HCT116 (cell line): ENCODE data around the gene TNFAIP8L3. TPM values are rescaled to one million over a fixed set of nuclear protein-coding genes. Genes with fewer than 3 reads are reported as not detected.

ENCODE experiments used
- ATAC-seq: fragments of 200-7000 bp; cut with Tn5 transposase; 2 replicates; pipeline ENCODE4 v1.9.1; 2020; ENCODE audit warnings: mild to moderate bottlenecking, moderate library complexity
- BruUV-seq: library from RNA; stranded (reverse); fragments of 400-500 nt; replicated peaks from 2 replicates; lab custom pipeline; 2021; lab: Mats Ljungman, UMichigan
- CTCF ChIA-PET: fragments of 300-600 bp; sonication (Branson Sonifier 250); formaldehyde crosslinking; loops from one replicate; lab custom pipeline; 2021; ENCODE audit warnings: antibody characterized with exemption; lab: Charles Lee
- POLR2A ChIA-PET: fragments of 300-600, 350-600 bp; sonication (Branson Sonifier 250); formaldehyde crosslinking; loops from one replicate; lab custom pipeline; 2021; ENCODE audit warnings: antibody characterized with exemption; lab: Charles Lee
- RAD21 ChIA-PET, 2 experiments: fragments of 300-600 bp; sonication (Branson Sonifier 250); formaldehyde crosslinking; loops; one replicate each; lab custom pipeline; 2023; ENCODE audit warnings: low total read pairs in 2 of 2; ENCODE audit not compliant: uncharacterized antibody in 2 of 2, unreplicated experiment in 2 of 2, low non-redundant PET in 1 of 2; lab: Charles Lee
- DNase-seq: peaks from one replicate; pipeline ENCODE4 v3.0.0-alpha.2; 2010; ENCODE audit warnings: low read depth, low spot score
- H2AFZ ChIP-seq: fragments of 200-600 bp; shearing (Covaris generic), sonication (generic); 2 replicates; pipeline ENCODE4 v1.6.1; 2017; ENCODE audit warnings: low read depth, mixed run types, mixed read lengths, antibody characterized with exemption, low read length; ENCODE audit not compliant: poor library complexity, severe bottlenecking
- H3K27ac ChIP-seq: 2 replicates; pipeline ENCODE4 v1.5.1; 2012; ENCODE audit warnings: low read depth, low read length
- H3K27me3 ChIP-seq: fragments of 200-600 bp; sonication (generic); 2 replicates; pipeline ENCODE4 v1.6.1; 2016; ENCODE audit warnings: mixed run types, low read length, mixed read lengths; ENCODE audit not compliant: insufficient read depth
- H3K36me3 ChIP-seq, 2 experiments: fragments of 200-500 bp in 1 of 2; fragments of 200-600 bp in 1 of 2; sonication (Bioruptor generic) in 1 of 2; sonication (generic) in 1 of 2; 2 replicates each; pipeline versions ENCODE4 v1.5.1 to v1.6.1; 2014 to 2016; ENCODE audit warnings: low read length in 2 of 2, inconsistent platforms in 1 of 2, mixed read lengths in 1 of 2, mixed run types in 1 of 2; ENCODE audit not compliant: insufficient read depth in 2 of 2, control insufficient read depth in 1 of 2
- H3K4me1 ChIP-seq, 2 experiments: fragments of 200-600 bp in 1 of 2; sonication (generic) in 1 of 2; 2 replicates each; pipeline versions ENCODE4 v1.5.1 to v1.6.1; 2012 to 2017; ENCODE audit warnings: low read length in 2 of 2, inconsistent platforms in 1 of 2, mild to moderate bottlenecking in 1 of 2, mixed read lengths in 1 of 2, mixed run types in 1 of 2, moderate library complexity in 1 of 2; ENCODE audit not compliant: insufficient read depth in 2 of 2, control insufficient read depth in 1 of 2
- H3K4me2 ChIP-seq: fragments of 200-600 bp; sonication (generic); 2 replicates; pipeline ENCODE4 v1.6.1; 2017; ENCODE audit warnings: mixed run types, low read length, mixed read lengths
- H3K4me3 ChIP-seq, 2 experiments: fragments of 200-600 bp in 1 of 2; sonication (generic) in 1 of 2; replicated peaks in 1 of 2; 2 replicates each; pipeline ENCODE4 v1.5.1; 2011 to 2016; ENCODE audit warnings: low read length in 2 of 2, control low read depth in 1 of 2, low read depth in 1 of 2, mild to moderate bottlenecking in 1 of 2, mixed read lengths in 1 of 2, mixed run types in 1 of 2
- H3K79me2 ChIP-seq: fragments of 200-600 bp; sonication (generic); 2 replicates; pipeline ENCODE4 v1.6.1; 2017; ENCODE audit warnings: mild to moderate bottlenecking, mixed run types, low read length, moderate library complexity, mixed read lengths; ENCODE audit not compliant: insufficient read depth
- H3K9ac ChIP-seq: fragments of 200-600 bp; sonication (generic); 2 replicates; pipeline ENCODE4 v1.6.1; 2016; ENCODE audit warnings: low read length, mixed read lengths
- H3K9me2 ChIP-seq: fragments of 200-600 bp; sonication (generic), shearing (Covaris generic); 2 replicates; pipeline ENCODE4 v1.6.1; 2017; ENCODE audit warnings: mixed run types, mild to moderate bottlenecking, moderate library complexity; ENCODE audit not compliant: insufficient read depth
- H3K9me3 ChIP-seq, 2 experiments: fragments of 200-500 bp in 1 of 2; fragments of 200-600 bp in 1 of 2; sonication (Bioruptor generic) in 1 of 2; sonication (generic) in 1 of 2; 2 replicates each; pipeline ENCODE4 v1.6.1; 2014 to 2017; ENCODE audit warnings: low read length in 2 of 2, mixed read lengths in 2 of 2, inconsistent platforms in 1 of 2, low read depth in 1 of 2, mild to moderate bottlenecking in 1 of 2, mixed run types in 1 of 2, moderate library complexity in 1 of 2; ENCODE audit not compliant: control insufficient read depth in 1 of 2, insufficient read depth in 1 of 2
- H4K20me1 ChIP-seq: fragments of 200-600 bp; sonication (generic), shearing (Covaris generic); 2 replicates; pipeline ENCODE4 v1.6.1; 2017; ENCODE audit warnings: mixed run types, mild to moderate bottlenecking, moderate library complexity; ENCODE audit not compliant: insufficient read depth
- CEBPB ChIP-seq: IDR thresholded peaks from 2 replicates; pipeline ENCODE4 v1.6.1; 2012; ENCODE audit warnings: low read depth
- FOSL1 ChIP-seq: IDR thresholded peaks from 2 replicates; pipeline ENCODE4 v1.6.1; 2012; ENCODE audit warnings: low read depth
- JUND ChIP-seq: IDR thresholded peaks from 2 replicates; pipeline ENCODE4 v1.6.1; 2012
- POLR2AphosphoS5 ChIP-seq: IDR thresholded peaks from 2 replicates; pipeline ENCODE4 v1.6.1; 2011; ENCODE audit warnings: mild to moderate bottlenecking, low read depth, low read length, moderate library complexity
- TCF7L2 ChIP-seq: IDR thresholded peaks from 2 replicates; pipeline ENCODE4 v1.7.0; 2011; ENCODE audit warnings: borderline replicate concordance, inconsistent platforms; ENCODE audit not compliant: insufficient read depth, insufficient read length; ENCODE audit errors: extremely low read depth
- YY1 ChIP-seq: IDR thresholded peaks from 2 replicates; pipeline ENCODE4 v1.6.1; 2011; ENCODE audit warnings: low read length, low read depth, moderate library complexity, mild to moderate bottlenecking; ENCODE audit not compliant: insufficient replicate concordance; ENCODE audit errors: extremely low read depth
- ZFX ChIP-seq: fragments of 450-650 bp; IDR thresholded peaks from 2 replicates; pipeline ENCODE4 v1.6.1; 2017
- ZNF274 ChIP-seq: fragments of 200-500 bp; sonication (Bioruptor generic); IDR thresholded peaks from 2 replicates; pipeline ENCODE4 v1.6.1; 2014; ENCODE audit warnings: mild to moderate bottlenecking, low read depth, low read length, inconsistent platforms
- intact Hi-C: fragments of 100-400 bp; cut with micrococcal nuclease; formaldehyde crosslinking; loops from 2 replicates; pipeline ENCODE4 v1.10.0; 2022
- total RNA-seq: library from RNA; stranded (reverse); gene quantifications from one replicate; pipeline ENCODE4 v1.2.1, GENCODE V29; 2021; ENCODE audit not compliant: unreplicated experiment
- TF ChIP-seq, protein P1 (sequence below): IDR thresholded peaks from 2 replicates; pipeline ENCODE4 v1.6.1; 2012
- TF ChIP-seq, protein P2 (sequence below): IDR thresholded peaks from 2 replicates; pipeline ENCODE4 v1.6.1; 2011; ENCODE audit warnings: mild to moderate bottlenecking, low read length, moderate library complexity; ENCODE audit not compliant: insufficient replicate concordance; ENCODE audit errors: extremely low read depth

The TNFAIP8L3 gene
- total RNA-seq, 1 experiment from 2014 or later = 0.47 TPM

DNA sequence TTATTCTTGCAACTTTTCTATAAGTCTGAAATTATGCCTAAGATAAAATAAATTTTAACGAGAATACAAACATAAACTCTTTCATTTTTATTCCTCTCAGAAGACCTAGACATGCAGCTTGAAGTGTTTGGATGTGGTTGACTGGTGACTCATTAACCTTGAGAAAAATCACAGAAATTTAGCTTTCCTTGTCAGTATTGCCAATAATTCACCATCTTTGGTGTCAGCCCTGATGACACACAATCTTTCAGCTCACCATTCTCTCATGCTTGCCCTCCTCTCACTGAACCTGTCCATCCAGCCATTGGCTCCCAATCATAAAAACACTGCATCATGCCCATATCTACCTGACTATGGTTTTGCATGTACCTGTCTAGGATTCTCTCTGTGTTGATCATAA, 22.6 kb upstream of the TNFAIP8L3 start:
- Histone ChIP-seq H3K4me2 (no peak overlapping the region), H3K4me1 (peaks cover 13 to 20% of the 10 kb centered on the region in 2 experiments), H3K27me3 (no peaks in the 10 kb centered on the region), H3K9ac (no peak overlapping the region), H3K79me2 (no peaks in the 10 kb centered on the region), H3K9me2 (no peaks in the 10 kb centered on the region), H2AFZ (no peak overlapping the region), H4K20me1 (no peaks in the 10 kb centered on the region), H3K4me3 (no peak overlapping the region), H3K27ac (no peak overlapping the region), H3K9me3 (no peaks in the 10 kb centered on the region), H3K36me3 (no peaks in the 10 kb centered on the region)
- BruUV-seq = no TSS peak
- TF ChIP-seq YY1 (no peak), POLR2AphosphoS5 (no peak), ZNF274 (no peak), CEBPB (no peak), ZFX (no peak), TCF7L2 (no peak), FOSL1 (no peak), JUND (no peak)
- TF ChIP-seq, protein P1, sequence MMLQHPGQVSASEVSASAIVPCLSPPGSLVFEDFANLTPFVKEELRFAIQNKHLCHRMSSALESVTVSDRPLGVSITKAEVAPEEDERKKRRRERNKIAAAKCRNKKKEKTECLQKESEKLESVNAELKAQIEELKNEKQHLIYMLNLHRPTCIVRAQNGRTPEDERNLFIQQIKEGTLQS = no peak
- TF ChIP-seq, protein P2, sequence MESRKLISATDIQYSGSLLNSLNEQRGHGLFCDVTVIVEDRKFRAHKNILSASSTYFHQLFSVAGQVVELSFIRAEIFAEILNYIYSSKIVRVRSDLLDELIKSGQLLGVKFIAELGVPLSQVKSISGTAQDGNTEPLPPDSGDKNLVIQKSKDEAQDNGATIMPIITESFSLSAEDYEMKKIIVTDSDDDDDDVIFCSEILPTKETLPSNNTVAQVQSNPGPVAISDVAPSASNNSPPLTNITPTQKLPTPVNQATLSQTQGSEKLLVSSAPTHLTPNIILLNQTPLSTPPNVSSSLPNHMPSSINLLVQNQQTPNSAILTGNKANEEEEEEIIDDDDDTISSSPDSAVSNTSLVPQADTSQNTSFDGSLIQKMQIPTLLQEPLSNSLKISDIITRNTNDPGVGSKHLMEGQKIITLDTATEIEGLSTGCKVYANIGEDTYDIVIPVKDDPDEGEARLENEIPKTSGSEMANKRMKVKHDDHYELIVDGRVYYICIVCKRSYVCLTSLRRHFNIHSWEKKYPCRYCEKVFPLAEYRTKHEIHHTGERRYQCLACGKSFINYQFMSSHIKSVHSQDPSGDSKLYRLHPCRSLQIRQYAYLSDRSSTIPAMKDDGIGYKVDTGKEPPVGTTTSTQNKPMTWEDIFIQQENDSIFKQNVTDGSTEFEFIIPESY = no peak
- ATAC-seq = no peak
- ChIA-PET CTCF (interaction anchor here (1.3 kb wide), 1 partner anchor 16 kb away, joined by 4 read pairs; no protein-coding TSS in a partner anchor), POLR2A (no interaction called here), RAD21 (no interaction called here)
- intact Hi-C loops = no loop called here
- DNase-seq = no peak
